HG02852 (cell line): ENCODE measurements around the gene ECPAS.
"Not testable (repeated sequence)": the region's sequence is repeated elsewhere in the genome, so short reads cannot be mapped to it uniquely, and the experiment has no call there.

Experiments
- ATAC-seq: cut with Tn5 transposase; IDR thresholded peaks from one replicate; pipeline ENCODE4 v1.9.1; 2021; ENCODE audit warnings: mild to moderate bottlenecking, moderate library complexity; ENCODE audit not compliant: unreplicated experiment

ECPAS gene

GRCh38 chr9:111350556-111350955 lies 133.6 kb downstream of the ECPAS start:
- ATAC-seq, result no peak

DNA sequence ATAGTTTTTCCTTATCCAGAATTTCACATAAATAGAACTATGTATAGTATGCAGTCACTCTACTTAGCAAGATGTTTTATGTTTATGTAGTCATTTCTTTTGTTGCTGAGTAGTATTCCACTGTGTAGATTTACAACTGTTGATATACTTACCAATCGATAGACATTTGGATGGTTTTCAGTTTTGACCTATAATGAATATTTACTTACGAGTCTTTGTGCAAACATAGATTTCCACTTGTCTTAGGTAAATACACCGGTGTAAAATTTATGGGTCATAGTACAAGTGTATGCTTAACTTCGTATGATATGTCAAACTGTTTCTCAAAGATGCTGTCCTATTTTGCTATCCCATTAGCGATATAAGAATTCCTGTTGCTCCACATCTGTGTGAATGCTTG lies 134.4 kb downstream of the ECPAS start:
- ATAC-seq, result no peak

DNA sequence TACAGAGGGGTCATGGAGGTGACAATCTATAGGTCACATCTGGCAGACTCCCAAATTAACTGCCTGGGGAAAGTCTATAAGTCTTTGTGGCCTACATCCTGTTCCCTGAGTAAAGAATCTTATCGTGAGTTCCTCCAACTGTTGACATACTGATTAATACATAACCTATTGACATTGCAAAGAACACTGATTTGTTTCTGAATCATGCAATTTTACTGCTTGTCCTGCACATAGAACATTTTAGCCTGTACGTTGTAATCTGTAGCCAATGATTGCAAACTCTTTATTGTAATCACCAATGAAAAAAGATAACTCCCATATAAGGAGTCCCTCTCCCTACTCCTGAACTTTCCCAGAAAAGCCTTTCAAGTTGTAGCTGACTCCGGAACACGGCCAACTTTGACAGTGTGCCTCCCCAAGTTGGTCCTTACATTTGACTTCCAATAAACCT lies 135.3 kb downstream of the ECPAS start:
- no peak for ATAC-seq

DNA sequence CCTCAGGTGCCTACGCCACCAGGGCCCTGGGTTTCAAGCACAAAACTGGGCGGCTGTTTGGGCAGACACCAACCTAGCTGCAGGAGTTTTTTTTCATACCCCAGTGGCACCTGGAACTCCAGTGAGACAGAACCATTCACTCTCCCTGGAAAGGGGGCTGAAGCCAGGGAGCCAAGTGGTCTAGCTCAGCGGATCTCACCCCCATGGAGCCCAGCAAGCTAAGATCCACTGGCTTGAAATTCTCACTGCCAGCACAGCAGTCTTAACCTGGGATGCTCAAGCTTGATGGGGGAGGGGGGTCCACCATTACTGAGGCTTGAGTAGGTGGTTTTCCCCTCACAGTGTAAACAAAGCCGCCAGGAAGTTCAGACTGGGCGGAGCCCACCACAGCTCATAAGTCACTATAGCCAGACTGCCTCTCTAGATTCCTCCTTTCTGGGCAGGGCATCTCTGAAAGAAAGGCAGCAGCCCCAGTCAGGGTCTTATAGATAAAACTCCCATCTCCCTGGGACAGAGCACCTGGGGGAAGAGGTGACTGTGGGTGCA lies 149.8 kb downstream of the ECPAS start:
- ATAC-seq, result not testable (repeated sequence)

- no peak for ATAC-seq
These were observed 154.1 kb downstream of the ECPAS start, which contains the start of gene OR2K2 for GRCh38 chr9:111330124-111330523. TSS of gene OR2K2 (minus strand) at chr9:111330224. CDS start at chr9:111328433, 1,791 bp downstream.

- ATAC-seq, result no peak
These were observed 163.6 kb downstream of the ECPAS start for GRCh38 chr9:111320631-111321030.

GRCh38 chr9:111316796-111317195 lies 167.4 kb downstream of the ECPAS start:
- ATAC-seq, result no peak
